Measurements from ENCODE around the gene QSOX2. TPM values are rescaled to one million over a fixed set of nuclear protein-coding genes. Genes with fewer than 3 reads are reported as not detected.

Gene QSOX2
- total RNA-seq, 1 experiment from 2014 or later = 9.9 TPM

DNA sequence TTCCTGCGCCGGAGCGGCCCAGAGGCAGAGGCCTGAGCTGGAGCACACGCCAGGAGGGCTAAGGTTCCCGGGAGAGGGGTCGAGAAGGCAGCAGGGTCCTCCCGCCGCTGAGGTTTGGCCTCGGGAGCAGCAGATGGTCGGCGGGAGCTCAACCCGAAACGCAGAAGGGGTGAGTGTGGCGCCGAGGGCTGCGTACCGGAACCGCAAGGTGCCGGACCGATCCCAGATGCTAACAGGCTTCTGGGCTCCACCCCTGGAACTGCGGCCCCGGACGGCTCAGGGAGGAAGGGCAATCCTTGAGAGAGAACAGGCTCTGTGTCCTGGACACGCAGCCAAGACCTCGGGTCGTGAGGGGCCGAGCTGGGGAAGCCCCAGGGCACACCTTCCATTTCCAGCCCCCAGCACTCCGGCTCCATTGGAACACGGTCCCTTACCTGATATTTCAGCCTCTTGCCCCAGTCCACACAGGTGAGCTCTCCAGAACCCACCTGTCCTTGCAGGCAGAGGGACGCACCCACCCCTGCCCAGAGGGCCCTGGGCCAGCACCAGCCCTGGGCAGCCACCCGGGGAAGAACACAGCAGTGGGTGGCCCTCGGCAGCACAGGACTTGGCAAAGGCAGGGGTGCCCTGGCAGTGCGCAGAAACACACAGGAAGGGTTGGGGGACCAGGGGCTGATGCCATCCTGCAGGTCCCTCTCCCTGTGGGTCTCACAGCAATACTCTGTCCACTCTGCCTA lies 42.0 kb downstream of the QSOX2 start:
- ATAC-seq = no peak; the same call in 1 of the 2 replicates
- TF ChIP-seq EZH2phosphoT487 (IDR thresholded peaks at IDR 0.05; ENCODE audit: borderline replicate concordance, low read length) = no peak
- TF ChIP-seq EZH2 (IDR thresholded peaks at IDR 0.05; ENCODE audit: low read length, unreplicated experiment) = no peak
- TF ChIP-seq, protein P1, sequence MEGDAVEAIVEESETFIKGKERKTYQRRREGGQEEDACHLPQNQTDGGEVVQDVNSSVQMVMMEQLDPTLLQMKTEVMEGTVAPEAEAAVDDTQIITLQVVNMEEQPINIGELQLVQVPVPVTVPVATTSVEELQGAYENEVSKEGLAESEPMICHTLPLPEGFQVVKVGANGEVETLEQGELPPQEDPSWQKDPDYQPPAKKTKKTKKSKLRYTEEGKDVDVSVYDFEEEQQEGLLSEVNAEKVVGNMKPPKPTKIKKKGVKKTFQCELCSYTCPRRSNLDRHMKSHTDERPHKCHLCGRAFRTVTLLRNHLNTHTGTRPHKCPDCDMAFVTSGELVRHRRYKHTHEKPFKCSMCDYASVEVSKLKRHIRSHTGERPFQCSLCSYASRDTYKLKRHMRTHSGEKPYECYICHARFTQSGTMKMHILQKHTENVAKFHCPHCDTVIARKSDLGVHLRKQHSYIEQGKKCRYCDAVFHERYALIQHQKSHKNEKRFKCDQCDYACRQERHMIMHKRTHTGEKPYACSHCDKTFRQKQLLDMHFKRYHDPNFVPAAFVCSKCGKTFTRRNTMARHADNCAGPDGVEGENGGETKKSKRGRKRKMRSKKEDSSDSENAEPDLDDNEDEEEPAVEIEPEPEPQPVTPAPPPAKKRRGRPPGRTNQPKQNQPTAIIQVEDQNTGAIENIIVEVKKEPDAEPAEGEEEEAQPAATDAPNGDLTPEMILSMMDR (conservative IDR thresholded peaks at IDR 0.05; ENCODE audit: low read depth, low read length) = no peak

DNA sequence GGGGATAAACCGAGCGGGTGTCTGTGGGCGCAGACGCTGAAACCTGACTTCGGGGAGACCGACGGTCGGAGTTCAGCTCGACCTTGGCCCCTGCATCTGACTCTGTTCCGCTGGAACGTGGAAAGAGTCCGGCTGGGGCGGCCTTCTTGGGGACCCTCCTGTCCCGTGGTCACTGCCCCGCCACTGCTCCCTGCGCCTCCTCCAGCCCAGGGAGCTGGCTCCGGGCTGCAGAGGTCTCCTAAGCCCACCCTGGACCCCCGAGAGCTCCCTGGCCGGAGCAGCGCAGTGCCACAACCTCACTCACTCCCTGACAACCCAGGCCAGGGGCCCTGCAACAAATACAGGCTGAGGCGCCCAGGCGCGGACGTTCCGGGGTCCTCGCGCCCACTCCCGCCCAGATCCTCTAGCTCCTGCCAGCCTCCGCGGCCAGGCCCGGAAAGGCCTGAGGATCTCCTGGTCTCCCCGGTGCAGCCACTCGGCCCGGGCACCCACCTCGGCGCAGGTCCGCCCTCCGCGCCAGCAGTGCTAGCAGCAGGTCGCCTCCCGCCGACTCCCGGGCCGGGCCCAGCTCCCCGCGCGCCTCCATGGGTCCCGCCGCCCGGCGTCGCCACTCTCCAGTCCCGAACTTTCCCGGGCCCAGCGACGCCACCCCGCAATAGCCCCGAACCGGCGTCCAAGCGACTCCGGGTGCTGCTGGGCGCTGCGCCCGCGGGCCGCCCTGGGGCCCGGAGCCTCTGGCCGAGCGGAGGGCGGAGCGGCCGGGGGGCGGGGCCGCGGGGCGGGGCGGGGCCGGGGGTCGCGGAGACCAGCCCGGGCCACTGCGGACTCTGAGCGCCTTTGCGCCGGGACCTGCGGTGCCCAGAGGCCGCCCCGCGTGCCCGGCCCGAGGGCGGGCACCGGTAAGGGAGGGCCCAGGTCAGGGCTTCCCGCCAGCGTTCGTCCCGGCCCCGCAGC lies 42.9 kb downstream of the QSOX2 start:
- Histone ChIP-seq H3K9me3 (ENCODE audit: low read length) (no peaks in the 10 kb centered on the region), H3K27me3 (ENCODE audit: low read length) (peaks cover 14% of the 10 kb centered on the region), H3K4me3 (ENCODE audit: low read length) (no peak overlapping the region), H3K4me1 (ENCODE audit: insufficient read depth, low read length) (no peaks in the 10 kb centered on the region), H3K9ac (ENCODE audit: low read length) (no peak overlapping the region), H3K79me2 (ENCODE audit: low read length) (no peaks in the 10 kb centered on the region), H3K27ac (ENCODE audit: low read length) (no peak overlapping the region), H3K36me3 (ENCODE audit: low read depth, low read length) (no peaks in the 10 kb centered on the region), H3K4me2 (ENCODE audit: low read length) (no peak overlapping the region), H4K20me1 (ENCODE audit: low read length) (no peaks in the 10 kb centered on the region), H3F3A (ENCODE audit: low read length, unreplicated experiment) (no peaks in the 10 kb centered on the region), H2AFZ (ENCODE audit: low read length) (no peak overlapping the region), H3K9me2 (replicated peaks; ENCODE audit: low read length) (no peaks in the 10 kb centered on the region)
- ATAC-seq = no peak
- ChIA-PET POLR2A (ENCODE audit: unreplicated experiment) (no interaction called here), CTCF (no interaction called here)
- BruUV-seq (replicated peaks) = no TSS peak
- intact Hi-C loops (cut with micrococcal nuclease) = no loop called here
- DNase-seq = no peak
- TF ChIP-seq, protein P1 (conservative IDR thresholded peaks at IDR 0.05; ENCODE audit: low read depth, low read length) = no peak
- TF ChIP-seq EZH2phosphoT487 (IDR thresholded peaks at IDR 0.05; ENCODE audit: borderline replicate concordance, low read length) (no peak), EZH2 (IDR thresholded peaks at IDR 0.05; ENCODE audit: low read length, unreplicated experiment) (no peak)

More for the DNA sequence above, 42.0 kb downstream of the QSOX2 start:
- no peak overlapping the region for H2AFZ ChIP-seq (ENCODE audit: low read length)
- CTCF ChIA-PET = no interaction called here
- intact Hi-C loops (cut with micrococcal nuclease) = no loop called here
- H3K36me3 ChIP-seq (ENCODE audit: low read depth, low read length) = no peaks in the 10 kb centered on the region
- no peak overlapping the region for H3K27ac ChIP-seq (ENCODE audit: low read length)
- H3K4me1 ChIP-seq (ENCODE audit: insufficient read depth, low read length) = no peaks in the 10 kb centered on the region
- BruUV-seq (replicated peaks) = no TSS peak
- no peaks in the 10 kb centered on the region for H4K20me1 ChIP-seq (ENCODE audit: low read length)
- POLR2A ChIA-PET (ENCODE audit: unreplicated experiment) = no interaction called here
- no peaks in the 10 kb centered on the region for H3K79me2 ChIP-seq (ENCODE audit: low read length)
- no peaks in the 10 kb centered on the region for H3K9me3 ChIP-seq (ENCODE audit: low read length)
- no peak overlapping the region for H3K4me3 ChIP-seq (ENCODE audit: low read length)
- no peak overlapping the region for H3K4me2 ChIP-seq (ENCODE audit: low read length)
- no peaks in the 10 kb centered on the region for H3K9me2 ChIP-seq (replicated peaks; ENCODE audit: low read length)
- no peaks in the 10 kb centered on the region for H3F3A ChIP-seq (ENCODE audit: low read length, unreplicated experiment)
- peaks cover 14% of the 10 kb centered on the region for H3K27me3 ChIP-seq (ENCODE audit: low read length)
- no peak for DNase-seq
- H3K9ac ChIP-seq (ENCODE audit: low read length) = no peak overlapping the region

Measured in PC-3 (cell line).